ENCODE results near the gene YWHAE. TPM values are rescaled to one million over a fixed set of nuclear protein-coding genes. Genes with fewer than 3 reads are reported as not detected.
"Not testable (repeated sequence)": the region's sequence is repeated elsewhere in the genome, so short reads cannot be mapped to it uniquely, and the experiment has no call there.

Gene YWHAE
- total RNA-seq, 4 donors from 2014 or later = 390 to 894 (median 580) TPM

GRCh38 chr17:1362964-1363363 is 37.1 kb downstream of the YWHAE start:
- intact Hi-C loops (cut with DNase I; ENCODE audit: low total_unique reads) = loop anchor here (10.0 kb wide), 1 partner anchor 152 kb away; the partner anchor contains the start of gene INPP5K
- Histone ChIP-seq H3K36me3 (no peaks in the 10 kb centered on the region), H3K27me3 (no peaks in the 10 kb centered on the region), H3K4me1 (peaks cover 16 to 18% of the 10 kb centered on the region in 2 donors), H3K9me3 (no peaks in the 10 kb centered on the region), H3K27ac (no peak overlapping the region), H3K4me3 (no peak overlapping the region)
- no peak for DNase-seq
- TF ChIP-seq POLR2A (IDR thresholded peaks at IDR 0.05) = no peak
- TF ChIP-seq CTCF (IDR thresholded peaks at IDR 0.05) = no peak

GRCh38 chr17:1362065-1362848 is 37.8 kb downstream of the YWHAE start:
- Histone ChIP-seq H3K36me3 (no peaks in the 10 kb centered on the region), H3K4me3 (no peak overlapping the region)
- intact Hi-C loops (cut with DNase I; ENCODE audit: low total_unique reads) = loop anchor here (10.0 kb wide), 1 partner anchor 153 kb away; the partner anchor contains the start of gene INPP5K

GRCh38 chr17:1360975-1361374 is 39.0 kb downstream of the YWHAE start:
- DNase-seq = no peak
- intact Hi-C loops (cut with DNase I; ENCODE audit: low total_unique reads) = loop anchor here (10.0 kb wide), 1 partner anchor 154 kb away; the partner anchor contains the start of gene INPP5K
- TF ChIP-seq CTCF (IDR thresholded peaks at IDR 0.05) (no peak), POLR2A (IDR thresholded peaks at IDR 0.05) (no peak)
- H3K4me1 ChIP-seq = peaks cover 3 to 9% of the 10 kb centered on the region in 2 donors
- H3K36me3 ChIP-seq = no peaks in the 10 kb centered on the region
- no peaks in the 10 kb centered on the region for H3K9me3 ChIP-seq
- no peak overlapping the region for H3K4me3 ChIP-seq
- peak overlapping the region; percentile 17 to 44 for H3K27ac ChIP-seq
- H3K27me3 ChIP-seq = no peaks in the 10 kb centered on the region

More at GRCh38 chr17:1362065-1362848, 37.8 kb downstream of the YWHAE start:
- peak overlapping the region in 1 of 2 donors; percentile 12 for H3K27ac ChIP-seq
- H3K9me3 ChIP-seq = no peaks in the 10 kb centered on the region
- TF ChIP-seq CTCF (IDR thresholded peaks at IDR 0.05) (no peak), POLR2A (IDR thresholded peaks at IDR 0.05) (no peak)
- no peaks in the 10 kb centered on the region for H3K27me3 ChIP-seq
- DNase-seq = no peak
- H3K4me1 ChIP-seq = peaks cover 10 to 11% of the 10 kb centered on the region in 2 donors

- DNase-seq, H3K4me3 ChIP-seq, H3K36me3 ChIP-seq, H3K4me1 ChIP-seq, H3K9me3 ChIP-seq, H3K27me3 ChIP-seq: not testable (repeated sequence)
- H3K27ac ChIP-seq = peak overlapping the region; percentile 17 to 44
- intact Hi-C loops (cut with DNase I; ENCODE audit: low total_unique reads) = loop anchor here (10.0 kb wide), 1 partner anchor 154 kb away; the partner anchor contains the start of gene INPP5K
Measured at GRCh38 chr17:1360315-1360714, 39.7 kb downstream of the YWHAE start.

- H3K36me3 ChIP-seq = no peaks in the 10 kb centered on the region
- TF ChIP-seq POLR2A (IDR thresholded peaks at IDR 0.05) (no peak), CTCF (IDR thresholded peaks at IDR 0.05) (no peak)
- DNase-seq = no peak
- no peak overlapping the region for H3K27ac ChIP-seq
- intact Hi-C loops (cut with DNase I; ENCODE audit: low total_unique reads) = no loop called here
- no peak overlapping the region for H3K4me3 ChIP-seq
- H3K4me1 ChIP-seq = no peaks in the 10 kb centered on the region
- H3K27me3 ChIP-seq = no peaks in the 10 kb centered on the region
- H3K9me3 ChIP-seq = no peaks in the 10 kb centered on the region
Measured at GRCh38 chr17:1354030-1354429, 46.0 kb downstream of the YWHAE start.

GRCh38 chr17:1352530-1352929 is 47.5 kb downstream of the YWHAE start:
- H3K27me3 ChIP-seq; H3K27ac ChIP-seq; DNase-seq; H3K36me3 ChIP-seq; H3K4me1 ChIP-seq; H3K4me3 ChIP-seq; H3K9me3 ChIP-seq; intact Hi-C loops (cut with DNase I; ENCODE audit: low total_unique reads): not testable (repeated sequence)

Data from uterus (tissue), 4 donors.